Stimulated activated CD4-positive, alpha-beta T cell treated with anti-CD3 and anti-CD28 coated beads, TNF-alpha, amount 100 ng/mL, for 24 hours (primary cell): ENCODE data around the gene CD40.

Experiments used
- DNase-seq, 3 experiments: peaks; one replicate each; pipeline ENCODE4 v3.0.0-alpha.2; 2020; ENCODE audit warnings: low read depth in 3 of 3

The CD40 gene

DNA sequence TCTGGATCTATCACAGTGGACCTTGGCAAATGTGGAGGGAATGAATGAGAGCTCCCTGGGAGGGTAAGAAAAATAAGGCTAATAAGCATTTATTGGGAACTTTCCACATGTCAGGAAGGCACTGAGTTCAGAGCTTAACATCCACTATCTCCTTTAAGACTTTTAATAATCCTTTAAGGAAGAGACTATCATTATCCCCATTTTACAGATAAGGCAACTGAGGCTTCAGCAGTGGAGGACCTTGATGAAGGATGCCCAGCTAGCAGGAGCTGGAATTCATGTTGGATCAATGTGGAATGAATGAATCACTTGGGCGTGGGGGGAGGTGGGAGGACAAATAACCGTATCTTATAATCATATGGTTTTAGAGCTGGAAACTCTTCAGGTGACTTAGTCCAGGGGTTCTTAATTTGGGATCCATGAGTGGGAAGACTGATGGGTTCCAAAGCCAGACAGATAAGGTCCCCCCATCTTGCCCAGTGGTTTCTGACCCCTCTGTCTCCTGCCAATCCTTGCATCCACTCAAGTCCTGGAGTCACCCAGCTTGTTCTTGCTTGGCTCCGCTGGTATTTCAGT, 54.9 kb downstream of the CD40 start:
- DNase-seq, result no peak

DNA sequence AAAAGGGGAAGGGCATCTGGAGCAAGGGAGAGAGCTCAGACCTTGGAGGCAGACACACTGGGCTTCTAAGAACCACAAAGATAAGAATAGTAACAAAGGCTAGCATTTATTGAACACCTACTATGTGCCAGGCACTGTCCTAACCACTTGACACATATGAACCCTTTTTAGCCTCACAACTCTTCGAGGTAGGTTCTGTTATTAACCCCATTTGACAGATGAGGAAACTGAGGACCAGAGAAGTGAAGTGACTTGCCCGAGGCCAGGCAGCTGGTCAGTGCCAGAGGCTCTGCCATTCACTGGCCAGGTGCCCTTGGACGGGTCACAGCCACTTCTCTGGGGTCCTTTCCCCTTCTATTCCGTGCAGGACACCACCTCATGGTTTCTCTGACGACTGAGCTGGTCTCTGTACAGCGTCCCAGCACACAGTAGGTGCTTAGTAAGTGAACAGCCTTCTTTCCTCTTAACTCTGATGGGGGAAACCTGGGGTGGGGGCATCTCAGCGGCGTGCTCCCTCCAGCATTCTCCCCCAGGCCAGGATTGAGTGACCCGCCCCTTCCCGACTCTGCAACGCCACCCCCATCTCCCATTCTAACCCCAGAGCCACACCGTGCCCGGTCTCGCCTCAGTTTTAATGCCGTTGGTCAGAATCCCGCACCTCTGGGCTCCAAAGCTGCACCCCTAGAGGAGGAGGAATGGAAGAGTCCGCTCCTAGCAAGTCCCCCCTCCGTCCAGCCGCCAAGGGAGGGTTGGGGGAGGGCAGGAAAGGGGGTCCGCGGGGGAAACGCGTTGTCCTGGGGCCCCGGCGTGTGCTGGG, 55.7 kb downstream of the CD40 start:
- no peak for DNase-seq

DNA sequence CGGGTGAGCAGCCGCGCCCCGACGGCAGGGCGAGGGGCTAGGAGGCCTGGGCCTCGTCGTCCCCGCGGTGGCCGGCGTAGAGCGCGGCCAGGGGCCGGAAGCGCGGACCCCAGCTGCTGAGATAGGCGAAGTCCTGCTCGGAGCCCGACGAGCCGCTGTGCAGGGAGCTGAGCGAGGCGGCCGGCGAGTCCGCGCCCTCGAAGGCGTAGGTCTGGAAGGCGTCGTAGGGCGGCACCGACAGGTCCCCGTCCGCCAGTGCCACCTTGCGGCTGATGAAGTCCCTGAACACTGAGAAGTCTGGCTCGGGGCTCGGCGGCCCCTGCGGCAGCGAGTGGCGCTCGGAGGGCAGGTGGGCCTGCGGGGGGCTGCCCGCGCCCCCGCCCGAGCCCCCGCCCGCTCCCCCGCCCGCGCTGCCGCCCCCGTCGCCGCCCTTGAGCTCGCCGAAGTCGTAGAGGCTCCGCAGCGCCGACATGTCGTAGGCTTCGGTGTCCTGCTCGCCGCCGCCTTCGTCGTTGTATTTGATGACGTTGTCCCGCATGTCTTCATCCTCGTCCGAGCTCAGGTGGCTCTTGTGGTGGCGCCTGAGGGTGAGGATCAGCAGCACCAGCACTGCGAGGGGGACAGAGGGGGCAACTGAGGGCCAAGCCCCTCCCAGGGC, 56.5 kb downstream of the CD40 start:
- peak; percentile 41 to 75 (median 45) for DNase-seq

DNA sequence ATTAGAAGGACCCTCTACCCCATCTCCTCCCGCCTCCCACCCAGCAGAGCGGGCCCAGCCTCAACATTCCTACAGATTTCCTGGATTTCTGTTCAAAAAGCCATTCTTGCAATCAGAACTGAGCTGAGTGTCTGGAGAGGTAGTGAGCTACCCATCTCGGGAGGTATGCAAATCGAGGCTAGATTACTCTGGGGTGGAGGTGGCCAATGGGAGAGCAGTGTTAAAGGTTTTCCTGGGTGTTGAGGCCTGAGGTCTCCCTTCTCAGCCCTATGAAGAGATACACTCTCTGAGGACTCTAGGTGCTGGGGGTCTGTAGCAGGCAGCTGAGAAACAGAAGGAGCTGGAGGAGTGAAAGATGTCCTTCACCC, 57.0 kb downstream of the CD40 start:
- no peak for DNase-seq

- DNase-seq, result no peak
Measured at GRCh38 chr20:46176739-46177378, 58.7 kb downstream of the CD40 start.

DNA sequence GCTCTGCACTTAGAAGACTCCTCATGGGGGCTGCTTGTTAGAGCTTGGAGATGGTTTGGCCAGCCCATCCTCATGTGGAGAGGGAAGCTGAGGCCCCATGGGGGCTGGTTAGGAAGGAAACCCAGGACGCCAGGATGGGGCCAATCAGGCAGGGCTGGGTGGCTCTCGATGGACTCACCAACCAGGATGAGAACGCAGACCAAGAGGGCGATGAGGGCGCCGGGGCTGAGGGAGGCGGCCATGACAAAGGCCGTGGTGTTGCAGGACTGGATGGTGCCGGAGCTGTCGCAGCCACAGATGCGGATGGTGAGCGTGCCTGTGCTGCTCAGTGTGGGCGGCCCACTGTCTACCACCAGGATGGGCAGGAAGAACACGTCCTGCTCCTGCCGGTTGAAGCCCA, 59.7 kb downstream of the CD40 start:
- DNase-seq, result no peak

DNA sequence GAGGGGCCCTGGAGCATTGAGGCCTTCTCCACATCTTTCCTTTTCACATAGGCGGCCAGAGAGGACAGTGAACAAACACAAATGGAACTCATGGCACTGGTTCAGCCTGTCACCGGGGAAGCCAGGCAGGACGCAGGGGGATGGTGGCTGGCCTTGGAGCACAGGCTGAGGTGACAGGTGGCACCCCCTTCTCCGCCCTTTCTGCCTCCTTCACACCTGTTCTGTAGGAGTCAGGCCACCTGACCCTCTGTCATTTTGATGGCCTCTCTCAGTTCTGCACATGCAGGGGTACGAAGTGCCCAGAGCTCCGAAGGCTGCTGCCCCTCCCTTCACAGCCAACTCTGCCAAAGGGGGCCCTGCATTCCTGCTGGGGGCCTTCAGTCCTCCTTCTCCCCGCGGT, 60.8 kb downstream of the CD40 start:
- DNase-seq, result no peak
